Colonic mucosa (tissue), 4 donors: ENCODE results near the gene FOXK2. TPM values are rescaled to one million over a fixed set of nuclear protein-coding genes. Genes with fewer than 3 reads are reported as not detected.
"Not testable (repeated sequence)": the region's sequence is repeated elsewhere in the genome, so short reads cannot be mapped to it uniquely, and the experiment has no call there.

ENCODE experiments used
- DNase-seq: peaks from one replicate; pipeline ENCODE4 v3.0.0-alpha.2; 2020
- H3K27ac ChIP-seq: fragments of 200-600 bp; one replicate; pipeline ENCODE4 v1.8.0; 2021
- H3K27me3 ChIP-seq: fragments of 200-600 bp; one replicate; pipeline ENCODE4 v1.8.0; 2021
- H3K36me3 ChIP-seq: fragments of 200-600 bp; one replicate; pipeline ENCODE4 v1.8.0; 2021
- H3K4me1 ChIP-seq: fragments of 200-600 bp; one replicate; pipeline ENCODE4 v1.8.0; 2021; ENCODE audit warnings: mild to moderate bottlenecking
- H3K4me3 ChIP-seq: fragments of 200-600 bp; one replicate; pipeline ENCODE4 v1.8.0; 2021
- H3K9ac ChIP-seq, 2 donors: one replicate each; pipeline ENCODE4 v1.7.0; 2013; ENCODE audit warnings: control low read depth in 2 of 2, low read depth in 2 of 2, low read length in 2 of 2
- H3K9me3 ChIP-seq: fragments of 200-600 bp; one replicate; pipeline ENCODE4 v1.8.0; 2021
- intact Hi-C: fragments of 100-400 bp; cut with DNase I; formaldehyde crosslinking; loops from one replicate; pipeline ENCODE4 v1.14.1; 2022
- total RNA-seq, 2 donors: library from RNA; stranded (reverse); fragmentation: NEBNext Ultra II Directional in 1 of 2; extraction: Animal tissue kit (Norgen Biotek cat#: 25700) in 1 of 2; gene quantifications; one replicate each; pipeline ENCODE4 v1.2.1, GENCODE V29; 2021
- TF ChIP-seq, protein P1 (sequence below): fragments of 200-600 bp; IDR thresholded peaks from one replicate; pipeline ENCODE4 v1.8.0; 2022; ENCODE audit warnings: antibody characterized with exemption, mild to moderate bottlenecking
- donor health status: healthy.
- donor health status: DM: no; HTN: no; CAD: no.
- donor health status: DM: no; HTN: no; CAD: no.

FOXK2 gene
- total RNA-seq, 2 donors from 2014 or later: 34.8 to 44.5 TPM

DNA sequence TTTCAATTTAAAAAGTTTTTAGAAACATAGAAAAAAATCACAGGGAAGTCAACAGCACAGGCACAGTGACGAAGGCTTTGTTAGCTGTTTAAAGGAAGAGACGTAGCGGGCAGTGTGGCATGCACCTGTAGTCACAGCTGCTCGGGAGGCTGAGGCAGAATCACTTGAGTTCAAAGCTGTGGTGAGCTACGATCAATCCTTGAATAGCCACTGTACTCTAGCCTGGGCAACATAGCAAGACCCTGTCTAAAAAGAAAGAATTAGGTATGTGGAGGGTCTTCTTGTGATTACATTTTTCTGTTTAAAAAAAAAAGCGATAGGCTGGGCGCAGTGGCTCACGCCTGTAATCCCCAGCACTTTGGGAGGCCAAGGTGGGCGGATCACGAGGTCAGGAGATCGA, 50.1 kb downstream of the FOXK2 start:
- intact Hi-C loops: no loop called here
- no peak for DNase-seq
- TF ChIP-seq, protein P1, sequence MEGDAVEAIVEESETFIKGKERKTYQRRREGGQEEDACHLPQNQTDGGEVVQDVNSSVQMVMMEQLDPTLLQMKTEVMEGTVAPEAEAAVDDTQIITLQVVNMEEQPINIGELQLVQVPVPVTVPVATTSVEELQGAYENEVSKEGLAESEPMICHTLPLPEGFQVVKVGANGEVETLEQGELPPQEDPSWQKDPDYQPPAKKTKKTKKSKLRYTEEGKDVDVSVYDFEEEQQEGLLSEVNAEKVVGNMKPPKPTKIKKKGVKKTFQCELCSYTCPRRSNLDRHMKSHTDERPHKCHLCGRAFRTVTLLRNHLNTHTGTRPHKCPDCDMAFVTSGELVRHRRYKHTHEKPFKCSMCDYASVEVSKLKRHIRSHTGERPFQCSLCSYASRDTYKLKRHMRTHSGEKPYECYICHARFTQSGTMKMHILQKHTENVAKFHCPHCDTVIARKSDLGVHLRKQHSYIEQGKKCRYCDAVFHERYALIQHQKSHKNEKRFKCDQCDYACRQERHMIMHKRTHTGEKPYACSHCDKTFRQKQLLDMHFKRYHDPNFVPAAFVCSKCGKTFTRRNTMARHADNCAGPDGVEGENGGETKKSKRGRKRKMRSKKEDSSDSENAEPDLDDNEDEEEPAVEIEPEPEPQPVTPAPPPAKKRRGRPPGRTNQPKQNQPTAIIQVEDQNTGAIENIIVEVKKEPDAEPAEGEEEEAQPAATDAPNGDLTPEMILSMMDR: no peak
- Histone ChIP-seq H3K4me1 (peaks cover 17% of the 10 kb centered on the region), H3K4me3 (no peak overlapping the region), H3K9me3 (no peaks in the 10 kb centered on the region), H3K27ac (no peak overlapping the region), H3K27me3 (no peaks in the 10 kb centered on the region), H3K9ac (no peak overlapping the region), H3K36me3 (no peaks in the 10 kb centered on the region)

- H3K27ac ChIP-seq: no peak overlapping the region
- no peak overlapping the region for H3K4me3 ChIP-seq
- no peaks in the 10 kb centered on the region for H3K27me3 ChIP-seq
- no peak for DNase-seq
- intact Hi-C loops: no loop called here
- H3K9me3 ChIP-seq: no peaks in the 10 kb centered on the region
- peaks cover 17% of the 10 kb centered on the region for H3K4me1 ChIP-seq
- TF ChIP-seq, protein P1: no peak
- H3K36me3 ChIP-seq: no peaks in the 10 kb centered on the region
- H3K9ac ChIP-seq: no peak overlapping the region
These were observed 50.7 kb downstream of the FOXK2 start for GRCh38 chr17:82570277-82570676.

GRCh38 chr17:82571855-82572254, 52.3 kb downstream of the FOXK2 start:
- no peak for DNase-seq
- Histone ChIP-seq H3K9me3 (no peaks in the 10 kb centered on the region), H3K4me3 (no peak overlapping the region), H3K9ac (no peak overlapping the region), H3K36me3 (no peaks in the 10 kb centered on the region), H3K27ac (no peak overlapping the region), H3K4me1 (peaks cover 13% of the 10 kb centered on the region), H3K27me3 (no peaks in the 10 kb centered on the region)
- TF ChIP-seq, protein P1: no peak
- intact Hi-C loops: no loop called here

GRCh38 chr17:82574041-82574440, 54.5 kb downstream of the FOXK2 start:
- no peak for DNase-seq
- Histone ChIP-seq H3K4me3 (no peak overlapping the region), H3K27me3 (no peaks in the 10 kb centered on the region), H3K27ac (no peak overlapping the region), H3K9me3 (no peaks in the 10 kb centered on the region), H3K4me1 (no peaks in the 10 kb centered on the region), H3K9ac (no peak overlapping the region), H3K36me3 (no peaks in the 10 kb centered on the region)
- TF ChIP-seq, protein P1: no peak
- intact Hi-C loops: no loop called here

DNA sequence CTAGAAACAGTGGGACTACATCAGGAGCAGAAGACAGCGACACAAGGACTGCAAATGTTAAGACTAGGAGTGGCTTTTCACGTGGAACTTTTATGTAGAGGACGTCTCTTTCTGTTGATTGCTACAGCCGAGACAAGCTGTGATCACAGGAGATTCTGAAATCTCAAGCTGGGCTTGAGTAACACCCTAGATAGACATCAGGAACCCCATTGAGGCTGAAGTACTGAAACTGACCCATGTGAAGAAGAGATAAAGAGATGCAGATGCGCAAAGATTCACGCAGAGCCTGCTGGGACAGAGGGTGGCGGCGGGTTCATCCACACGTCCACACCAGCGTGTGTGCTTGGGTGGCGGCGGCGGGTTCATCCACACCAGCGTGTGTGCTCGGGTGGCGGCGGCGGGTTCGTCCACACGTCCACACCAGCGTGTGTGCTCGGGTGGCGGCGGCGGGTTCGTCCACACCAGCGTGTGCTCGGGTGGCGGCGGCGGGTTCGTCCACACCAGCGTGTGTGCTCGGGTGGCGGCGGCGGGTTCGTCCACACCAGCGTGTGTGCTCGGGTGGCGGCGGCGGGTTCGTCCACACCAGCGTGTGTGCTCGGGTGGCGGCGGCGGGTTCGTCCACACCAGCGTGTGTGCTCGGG, 56.2 kb downstream of the FOXK2 start:
- H3K27ac ChIP-seq, DNase-seq, H3K9ac ChIP-seq, H3K4me1 ChIP-seq, H3K4me3 ChIP-seq, H3K36me3 ChIP-seq, H3K27me3 ChIP-seq, intact Hi-C loops, H3K9me3 ChIP-seq: not testable (repeated sequence)

DNA sequence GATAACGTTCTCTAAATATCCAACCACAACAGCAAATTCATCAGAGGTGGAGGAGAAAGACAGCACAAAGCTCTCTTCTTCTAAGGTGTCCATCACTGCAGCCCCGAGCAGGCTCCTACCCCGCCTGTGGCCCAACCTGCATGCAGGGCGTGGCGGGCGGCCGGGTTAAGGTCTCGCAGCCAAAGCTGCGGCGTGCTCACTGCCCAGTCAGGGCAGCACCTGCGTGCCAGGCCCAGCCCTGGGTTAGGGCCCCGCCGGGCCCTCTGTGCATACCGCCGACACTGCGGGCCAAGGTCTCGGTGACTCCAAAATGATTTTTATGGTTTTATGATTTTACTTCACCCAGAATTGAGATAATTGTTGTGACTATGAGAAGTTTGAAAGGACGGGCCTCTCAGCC, 57.8 kb downstream of the FOXK2 start:
- Histone ChIP-seq H3K9me3 (no peaks in the 10 kb centered on the region), H3K36me3 (no peaks in the 10 kb centered on the region), H3K27ac (peak overlapping the region; percentile 23), H3K4me1 (no peaks in the 10 kb centered on the region), H3K4me3 (no peak overlapping the region), H3K27me3 (no peaks in the 10 kb centered on the region), H3K9ac (peak overlapping the region in 1 of 2 donors; percentile 26)
- DNase-seq: peak; percentile 75
- intact Hi-C loops: no loop called here
- TF ChIP-seq, protein P1: no peak

GRCh38 chr17:82579969-82580368, 60.4 kb downstream of the FOXK2 start:
- H3K36me3 ChIP-seq, H3K27ac ChIP-seq, DNase-seq, H3K4me3 ChIP-seq, H3K27me3 ChIP-seq, H3K4me1 ChIP-seq, H3K9ac ChIP-seq, intact Hi-C loops, H3K9me3 ChIP-seq: not testable (repeated sequence)
